Measurements from ENCODE around the gene COX7A1.
"Not testable (repeated sequence)": the region's sequence is repeated elsewhere in the genome, so short reads cannot be mapped to it uniquely, and the experiment has no call there.

Gene COX7A1

GRCh38 chr19:36144624-36145023, 7.6 kb downstream of the COX7A1 start:
- intact Hi-C loops (cut with DNase I), result no loop called here
- no peak for DNase-seq

DNA sequence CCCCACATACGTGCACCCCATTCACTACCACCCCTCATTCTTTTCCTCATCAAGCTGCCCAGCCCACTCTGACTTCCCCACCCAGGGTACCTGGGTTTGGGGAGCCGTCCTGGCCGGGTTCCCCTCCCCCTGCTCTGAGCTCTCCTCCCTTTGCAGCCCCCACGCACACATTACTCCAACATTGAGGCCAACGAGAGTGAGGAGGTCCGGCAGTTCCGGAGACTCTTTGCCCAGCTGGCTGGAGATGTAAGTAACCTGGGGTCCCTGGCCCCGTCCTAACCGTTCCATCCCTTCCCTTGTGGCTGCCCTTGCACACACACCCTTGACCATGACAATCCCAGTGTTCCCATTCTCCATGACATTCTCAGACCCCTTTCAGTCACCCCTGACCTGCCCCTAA, 9.8 kb downstream of the COX7A1 start:
- no peak for DNase-seq
- intact Hi-C loops (cut with DNase I), result no loop called here

DNA sequence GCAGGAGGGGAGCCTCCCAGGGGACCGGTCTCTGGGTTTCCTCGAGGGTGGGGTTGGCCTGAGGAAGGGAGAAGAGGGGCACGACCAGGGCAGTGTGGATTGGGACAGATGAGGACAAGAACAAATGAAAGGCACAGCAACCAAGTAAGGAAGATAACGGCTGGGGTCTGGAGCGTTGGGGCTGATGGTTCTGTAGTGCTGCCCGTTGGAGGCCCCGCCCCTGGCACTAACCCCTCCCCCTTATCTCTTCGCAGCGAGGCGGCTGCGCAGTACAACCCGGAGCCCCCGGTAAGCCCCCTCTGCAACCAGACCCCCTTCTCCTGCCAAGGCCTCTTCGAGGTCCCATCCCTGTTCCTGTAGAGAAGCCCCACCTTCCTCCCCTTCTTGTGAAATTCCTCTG, 10.2 kb downstream of the COX7A1 start:
- no peak for DNase-seq
- intact Hi-C loops (cut with DNase I), result no loop called here

DNA sequence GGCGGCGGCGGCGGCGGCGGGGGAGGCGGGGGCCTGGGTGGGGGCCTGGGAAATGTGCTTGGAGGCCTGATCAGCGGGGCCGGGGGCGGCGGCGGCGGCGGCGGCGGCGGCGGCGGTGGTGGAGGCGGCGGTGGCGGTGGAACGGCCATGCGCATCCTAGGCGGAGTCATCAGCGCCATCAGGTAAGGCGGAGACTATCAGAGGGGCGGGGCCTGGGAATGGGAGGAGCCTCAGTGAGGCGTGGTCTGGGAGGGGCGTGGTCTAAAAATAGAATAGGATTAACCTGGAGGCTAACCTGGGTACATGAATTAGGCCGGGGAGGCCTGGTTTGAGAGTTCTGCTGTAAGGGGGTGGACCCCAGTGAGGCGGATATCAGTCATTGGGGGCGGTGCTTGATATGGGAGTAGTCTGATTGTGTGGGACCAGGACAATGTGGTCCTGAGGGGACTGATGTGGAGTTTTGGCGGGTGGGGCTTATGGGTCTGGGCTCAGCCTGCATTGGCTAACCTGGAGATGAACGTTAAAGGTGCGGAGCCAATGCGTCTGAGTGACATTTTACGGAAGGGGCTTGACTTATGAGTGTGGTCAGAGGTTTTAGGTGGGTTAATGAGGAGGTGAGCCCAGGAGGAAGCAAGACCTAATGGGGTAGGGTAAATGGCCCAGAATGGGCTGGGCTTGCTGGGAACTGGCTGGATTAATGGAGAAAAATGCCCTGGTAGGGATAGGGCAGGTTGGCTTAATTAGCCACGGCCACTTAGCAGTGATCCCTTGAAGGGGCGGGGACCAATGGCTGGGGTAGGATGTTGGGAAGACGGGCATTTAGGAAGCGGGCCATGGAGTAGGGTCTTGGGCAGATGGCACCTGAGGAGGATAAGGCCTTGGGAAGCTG, 11.0 kb downstream of the COX7A1 start:
- DNase-seq, result peak; percentile 70 to 92 (median 83)

GRCh38 chr19:36140304-36141038, 11.8 kb downstream of the COX7A1 start:
- intact Hi-C loops (cut with DNase I), result loop anchor here (1.0 kb wide), 1 partner anchor 25 kb away; the partner anchor contains the start of gene TBCB
- DNase-seq, result peak in 35 of 42 donors; percentile 10 to 64 (median 38)

More for the DNA sequence above, 11.0 kb downstream of the COX7A1 start:
- intact Hi-C loops (cut with DNase I), result no loop called here

DNA sequence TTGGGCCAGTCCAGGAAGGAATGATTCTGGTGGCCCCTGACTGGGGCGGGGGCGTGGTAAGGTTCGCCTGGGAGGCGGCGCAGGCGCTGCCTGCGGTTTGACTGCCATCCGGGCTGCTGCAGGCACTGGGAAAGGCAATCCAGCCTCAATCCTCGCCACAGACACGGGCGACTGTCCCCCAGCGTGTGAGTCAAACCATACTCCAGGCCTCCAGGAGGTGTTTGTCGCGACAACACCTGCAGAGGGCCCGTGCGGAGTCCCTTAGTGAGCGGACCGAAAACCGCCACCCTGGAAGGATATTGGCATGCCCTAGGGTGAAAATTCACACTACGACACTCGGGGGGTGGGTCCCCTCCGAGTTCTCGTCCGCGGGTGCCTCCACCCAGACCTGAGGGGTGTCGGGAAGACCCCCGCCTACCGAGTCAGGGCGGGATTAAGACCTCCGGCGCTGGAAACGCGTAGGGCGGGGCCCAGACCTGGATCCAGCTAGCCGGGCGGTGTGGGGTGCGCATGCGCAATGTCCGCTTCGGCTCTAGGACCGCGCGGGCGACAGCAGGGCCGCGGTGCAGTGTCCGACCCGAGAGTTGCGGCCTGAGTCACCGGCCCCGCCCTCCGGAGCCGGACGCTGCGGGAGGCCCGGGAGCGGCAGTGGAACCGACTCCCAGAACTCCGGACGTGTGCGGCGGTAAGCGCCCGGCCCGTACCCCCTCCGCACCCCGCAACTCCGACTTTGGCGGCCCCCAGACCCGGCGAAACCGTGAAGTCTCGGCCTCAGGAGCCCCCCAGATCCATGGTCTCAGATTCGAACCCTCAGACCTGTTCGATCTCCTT, 12.6 kb downstream of the COX7A1 start, which contains the start of gene CAPNS1:
Gene CAPNS1 (plus strand): TSS at position 594 of the 831 bp plus-strand sequence. CDS start 946 bp downstream, outside the sequence.
- peak; percentile 94 to 99 (median 98) for DNase-seq

GRCh38 chr19:36139120-36139472, 13.2 kb downstream of the COX7A1 start:
- no peak for DNase-seq
- intact Hi-C loops (cut with DNase I), result no loop called here

More for the DNA sequence above, 12.6 kb downstream of the COX7A1 start, which contains the start of gene CAPNS1:
- intact Hi-C loops (cut with DNase I), result loop anchor here (1.0 kb wide), 1 partner anchor 24 kb away; the partner anchor contains the start of gene TBCB

- DNase-seq, result peak in 19 of 42 donors; percentile 18 to 75 (median 44)
- intact Hi-C loops (cut with DNase I), result no loop called here
Observed at GRCh38 chr19:36136964-36137686, 15.1 kb downstream of the COX7A1 start.

- intact Hi-C loops (cut with DNase I), result loop anchor here (5.0 kb wide), 1 partner anchor 47 kb away; no protein-coding TSS in a partner anchor
- not testable (repeated sequence) for DNase-seq
Observed at GRCh38 chr19:36134867-36135266, 17.4 kb downstream of the COX7A1 start.

DNA sequence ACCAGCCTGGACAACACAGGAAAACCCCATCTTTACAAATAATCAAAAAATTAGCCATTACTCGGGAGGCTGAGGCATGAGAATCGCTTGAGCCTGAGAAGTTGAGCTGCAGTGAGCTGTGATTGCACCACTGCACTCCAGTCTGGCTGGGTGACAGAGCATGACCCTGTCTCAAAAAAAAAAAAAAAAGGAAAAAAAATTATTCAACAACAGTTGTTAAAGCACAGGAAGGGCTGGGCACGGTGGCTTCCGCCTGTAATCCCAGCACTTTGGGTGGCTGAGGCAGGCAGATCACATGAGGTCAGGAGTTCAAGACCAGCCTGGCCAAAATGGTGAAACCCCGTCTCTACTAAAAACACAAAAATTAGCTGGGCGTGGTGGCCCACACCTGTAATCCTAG, 21.0 kb downstream of the COX7A1 start:
- intact Hi-C loops (cut with DNase I), result loop anchor here (5.0 kb wide), 1 partner anchor 51 kb away; no protein-coding TSS in a partner anchor
- DNase-seq, result not testable (repeated sequence)

DNA sequence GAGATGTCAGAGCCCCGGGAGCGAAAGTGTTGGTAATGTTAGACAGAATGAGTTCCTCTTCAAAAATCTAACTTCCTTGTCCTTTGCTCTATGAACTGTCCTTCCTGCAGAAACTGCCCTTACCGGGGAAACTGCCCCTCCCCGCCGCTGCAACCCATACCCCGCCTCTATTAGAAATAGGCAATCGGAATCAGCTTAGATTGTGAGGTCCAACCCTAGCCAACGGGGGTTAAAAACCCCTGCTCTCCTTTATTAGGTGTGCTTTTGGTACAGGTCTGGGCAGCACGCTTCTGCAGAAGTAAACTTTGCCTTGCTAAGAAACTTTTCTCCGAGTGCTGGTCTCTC, 23.9 kb downstream of the COX7A1 start:
- intact Hi-C loops (cut with DNase I), result no loop called here
- peak in 3 of 42 donors; percentile 19 to 35 (median 22) for DNase-seq

GRCh38 chr19:36125557-36125956, 26.7 kb downstream of the COX7A1 start:
- DNase-seq, result no peak
- intact Hi-C loops (cut with DNase I), result no loop called here

GRCh38 chr19:36121486-36122124, 30.6 kb downstream of the COX7A1 start:
- intact Hi-C loops (cut with DNase I), result no loop called here
- no peak for DNase-seq

- intact Hi-C loops (cut with DNase I), result no loop called here
- DNase-seq, result no peak
Observed at GRCh38 chr19:36120984-36121358, 31.3 kb downstream of the COX7A1 start.

DNA sequence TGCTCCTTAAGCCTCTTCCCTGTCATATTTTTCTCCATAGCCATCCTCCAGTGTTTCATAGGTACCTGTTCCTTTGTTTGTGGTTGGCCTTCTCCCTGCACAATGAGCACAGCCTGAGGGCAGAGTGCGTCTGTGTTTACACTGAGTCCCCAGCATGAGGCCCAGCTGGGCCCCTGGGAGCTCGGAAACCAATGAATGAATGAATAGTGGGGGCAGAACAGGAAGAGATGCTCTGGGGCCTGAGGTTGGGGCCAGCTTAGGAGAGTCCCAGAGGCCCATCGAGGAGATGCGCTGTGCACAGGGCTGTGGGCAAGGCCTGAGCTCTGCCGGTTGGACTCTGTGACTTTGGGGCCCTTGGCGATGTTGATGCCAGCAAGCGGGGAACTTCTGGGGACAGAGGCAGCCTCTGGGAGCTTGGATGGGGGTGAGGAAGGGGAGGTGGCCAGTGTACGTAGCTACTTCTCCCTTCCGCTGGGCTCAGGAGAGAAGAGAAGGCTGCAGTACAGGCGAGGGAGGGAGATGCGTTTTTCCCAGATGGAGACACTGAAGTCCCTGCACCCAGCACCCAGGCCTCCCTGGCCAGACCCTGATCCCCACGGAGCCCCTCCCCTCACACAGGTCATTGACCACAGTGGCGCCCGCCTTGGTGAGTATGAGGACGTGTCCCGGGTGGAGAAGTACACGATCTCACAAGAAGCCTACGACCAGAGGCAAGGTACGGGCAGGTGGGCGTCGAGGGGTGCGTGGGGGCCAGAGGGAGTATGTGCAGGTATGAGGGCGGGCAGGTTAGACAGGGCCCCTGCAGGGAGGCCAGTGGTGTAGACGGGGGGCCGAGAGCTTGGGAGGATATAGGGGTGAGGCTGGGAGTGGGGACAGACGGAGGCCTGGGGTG, 31.9 kb downstream of the COX7A1 start:
- intact Hi-C loops (cut with DNase I), result no loop called here
- DNase-seq, result no peak

- no peak for DNase-seq
- intact Hi-C loops (cut with DNase I), result no loop called here
Observed at GRCh38 chr19:36116344-36116637, 36.0 kb downstream of the COX7A1 start.
